GM12865 (cell line): Measurements from ENCODE around the gene CEP131.
"Not testable (repeated sequence)": the region's sequence is repeated elsewhere in the genome, so short reads cannot be mapped to it uniquely, and the experiment has no call there.

Experiments used
- DNase-seq: peaks from one replicate; pipeline ENCODE4 v3.0.0; 2010; ENCODE audit warnings: low read depth
- H3K4me3 ChIP-seq: 2 replicates; pipeline ENCODE4 v1.5.1; 2011; ENCODE audit warnings: mild to moderate bottlenecking, low read depth, low read length, control low read depth
- TF ChIP-seq, protein P1 (sequence below): IDR thresholded peaks from 2 replicates; pipeline ENCODE4 v1.5.1; 2011; ENCODE audit warnings: low read length, control low read depth, low read depth, inconsistent platforms; ENCODE audit not compliant: insufficient read depth; ENCODE audit errors: missing control alignments

The CEP131 gene

DNA sequence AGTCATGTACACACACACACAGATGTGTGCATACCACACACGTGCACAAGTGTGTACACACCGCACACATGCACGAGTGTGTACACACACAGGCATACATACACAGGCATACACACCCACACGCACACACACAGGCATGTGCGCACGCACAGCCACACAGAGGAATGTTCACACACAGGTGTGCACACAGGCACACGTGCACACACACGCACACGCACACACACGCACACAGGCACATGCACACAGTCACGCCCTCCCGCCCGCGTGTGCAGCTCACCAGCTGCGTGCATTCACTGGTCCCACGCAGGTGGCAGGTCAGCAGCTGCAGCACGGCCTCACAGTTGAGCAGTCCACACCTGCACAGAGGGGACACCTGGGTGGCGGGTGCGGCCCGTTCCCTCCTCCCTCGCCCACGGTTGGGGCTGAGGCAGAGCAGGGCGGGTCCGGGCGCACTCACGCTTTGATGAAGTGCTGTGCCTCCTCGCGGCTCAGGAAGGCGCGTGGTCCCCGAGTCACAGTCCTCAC lies 8.4 kb upstream of the CEP131 start:
- H3K4me3 ChIP-seq, result no peak overlapping the region
- TF ChIP-seq, protein P1, sequence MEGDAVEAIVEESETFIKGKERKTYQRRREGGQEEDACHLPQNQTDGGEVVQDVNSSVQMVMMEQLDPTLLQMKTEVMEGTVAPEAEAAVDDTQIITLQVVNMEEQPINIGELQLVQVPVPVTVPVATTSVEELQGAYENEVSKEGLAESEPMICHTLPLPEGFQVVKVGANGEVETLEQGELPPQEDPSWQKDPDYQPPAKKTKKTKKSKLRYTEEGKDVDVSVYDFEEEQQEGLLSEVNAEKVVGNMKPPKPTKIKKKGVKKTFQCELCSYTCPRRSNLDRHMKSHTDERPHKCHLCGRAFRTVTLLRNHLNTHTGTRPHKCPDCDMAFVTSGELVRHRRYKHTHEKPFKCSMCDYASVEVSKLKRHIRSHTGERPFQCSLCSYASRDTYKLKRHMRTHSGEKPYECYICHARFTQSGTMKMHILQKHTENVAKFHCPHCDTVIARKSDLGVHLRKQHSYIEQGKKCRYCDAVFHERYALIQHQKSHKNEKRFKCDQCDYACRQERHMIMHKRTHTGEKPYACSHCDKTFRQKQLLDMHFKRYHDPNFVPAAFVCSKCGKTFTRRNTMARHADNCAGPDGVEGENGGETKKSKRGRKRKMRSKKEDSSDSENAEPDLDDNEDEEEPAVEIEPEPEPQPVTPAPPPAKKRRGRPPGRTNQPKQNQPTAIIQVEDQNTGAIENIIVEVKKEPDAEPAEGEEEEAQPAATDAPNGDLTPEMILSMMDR, result no peak
- DNase-seq, result no peak

GRCh38 chr17:81230043-81230820 lies 7.5 kb upstream of the CEP131 start:
- DNase-seq, result peak; percentile 38
- TF ChIP-seq, protein P1, result peak; percentile 56
- H3K4me3 ChIP-seq, result no peak overlapping the region

DNA sequence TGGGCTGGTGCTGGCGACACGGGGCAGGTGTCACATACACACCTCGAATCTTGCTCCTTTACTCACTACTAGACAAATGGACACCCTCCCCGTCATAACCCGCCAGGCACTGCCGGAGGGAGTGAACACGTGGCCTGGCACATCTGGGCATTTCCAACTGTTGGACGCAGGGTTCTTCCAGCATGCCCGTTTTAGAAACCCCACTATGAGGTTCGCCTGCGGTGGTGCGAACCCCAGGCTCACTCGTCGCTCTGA lies 6.8 kb upstream of the CEP131 start:
- DNase-seq, result no peak
- TF ChIP-seq, protein P1, result no peak
- H3K4me3 ChIP-seq, result no peak overlapping the region

GRCh38 chr17:81228834-81229665 lies 6.3 kb upstream of the CEP131 start:
- no peak overlapping the region for H3K4me3 ChIP-seq
- TF ChIP-seq, protein P1, result no peak
- no peak for DNase-seq

GRCh38 chr17:81228420-81228819 lies 5.7 kb upstream of the CEP131 start:
- no peak overlapping the region for H3K4me3 ChIP-seq
- DNase-seq, result peak; percentile 63
- TF ChIP-seq, protein P1, result no peak

DNA sequence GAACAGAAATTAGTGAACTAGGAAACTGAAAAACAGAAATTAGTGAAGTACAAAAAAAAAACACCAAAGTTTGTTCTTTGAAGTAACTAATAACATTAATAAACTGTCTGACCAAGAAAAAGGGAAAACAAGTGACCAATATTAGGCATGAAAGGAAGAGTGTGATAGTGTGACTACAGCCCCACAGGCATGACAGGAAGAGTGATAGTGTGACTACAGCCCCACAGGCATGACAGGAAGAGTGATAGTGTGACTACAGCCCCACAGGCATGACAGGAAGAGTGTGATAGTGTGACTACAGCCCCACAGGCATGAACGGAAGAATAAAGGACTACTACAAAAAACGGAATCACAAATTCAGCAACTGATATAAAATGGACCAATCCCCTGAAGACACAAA lies 4.9 kb upstream of the CEP131 start:
- not testable (repeated sequence) for H3K4me3 ChIP-seq, DNase-seq

DNA sequence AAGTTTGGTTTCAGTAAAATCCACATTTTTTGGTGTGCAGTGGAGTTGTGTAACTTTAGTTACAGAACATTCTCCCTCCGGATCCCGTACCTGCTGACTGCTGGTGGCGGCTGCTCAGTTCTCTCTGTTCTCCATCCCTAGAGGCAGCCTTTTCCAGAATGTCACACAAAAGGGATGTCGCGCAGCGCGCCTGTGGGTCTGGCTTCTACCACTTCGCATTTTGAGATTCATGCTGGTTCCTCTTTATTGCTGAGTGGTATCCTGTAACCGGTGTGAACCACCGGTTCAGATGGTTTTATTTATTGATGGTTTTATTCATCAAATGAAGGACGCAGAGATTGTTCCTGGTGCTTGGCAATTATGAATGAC lies 981 bp upstream of the CEP131 start:
- DNase-seq, result no peak
- H3K4me3 ChIP-seq, result peak overlapping the region; percentile 46
- TF ChIP-seq, protein P1, result no peak
